GM10266 (cell line): ENCODE data around the gene RRAS2.

ENCODE experiments used
- DNase-seq: peaks from one replicate; pipeline ENCODE4 v3.0.0; 2012; ENCODE audit errors: extremely low spot score
- CTCF ChIP-seq: IDR thresholded peaks from 2 replicates; pipeline ENCODE4 v1.5.1; 2012; ENCODE audit warnings: mild to moderate bottlenecking, low read depth; ENCODE audit not compliant: control insufficient read depth, insufficient read depth; ENCODE audit errors: missing control alignments

Gene RRAS2

GRCh38 chr11:14275076-14275475 is 83.9 kb downstream of the RRAS2 start:
- no peak for TF ChIP-seq CTCF
- no peak for DNase-seq

GRCh38 chr11:14273895-14274294 is 85.1 kb downstream of the RRAS2 start:
- no peak for DNase-seq
- no peak for TF ChIP-seq CTCF

GRCh38 chr11:14270690-14271542 is 88.1 kb downstream of the RRAS2 start:
- DNase-seq: peak; percentile 71
- TF ChIP-seq CTCF: no peak

- DNase-seq: no peak
- no peak for TF ChIP-seq CTCF
Observed at GRCh38 chr11:14269692-14270573, 89.0 kb downstream of the RRAS2 start.

GRCh38 chr11:14267861-14268635 is 90.9 kb downstream of the RRAS2 start:
- no peak for TF ChIP-seq CTCF
- no peak for DNase-seq

- no peak for TF ChIP-seq CTCF
- DNase-seq: no peak
Observed at GRCh38 chr11:14266622-14267021, 92.4 kb downstream of the RRAS2 start.
